Endothelial cell of umbilical vein (primary cell): ENCODE measurements around the gene APBB2. TPM values are rescaled to one million over a fixed set of nuclear protein-coding genes. Genes with fewer than 3 reads are reported as not detected.
A peak's percentile ranks its signal among the peaks of the same experiment; 100 is the strongest.

ENCODE experiments used
- BruUV-seq: library from RNA; stranded (reverse); fragments of 400-500 nt; replicated peaks from 2 replicates; lab custom pipeline; 2021; lab: Mats Ljungman, UMichigan
- CTCF ChIA-PET: fragments of 300-600, 350-600 bp; sonication (Branson Sonifier 250); formaldehyde crosslinking; loops from one replicate; lab custom pipeline; 2021; ENCODE audit warnings: antibody characterized with exemption, inconsistent platforms; lab: Charles Lee
- POLR2A ChIA-PET: fragments of 300-600, 350-600 bp; sonication (Branson Sonifier 250); formaldehyde crosslinking; loops from one replicate; lab custom pipeline; 2021; ENCODE audit warnings: antibody characterized with exemption, inconsistent platforms; lab: Charles Lee
- DNase-seq: peaks from one replicate; pipeline ENCODE4 v3.0.0-alpha.2; 2011; ENCODE audit warnings: low read depth, low spot score
- FAIRE-seq: peaks from 2 replicates; lab custom pipeline; 2011; peaks lifted over from hg19 to GRCh38; lab: Jason Lieb, UNC
- H2AFZ ChIP-seq: 2 replicates; pipeline ENCODE4 v1.6.0; 2012; ENCODE audit warnings: low read depth, low read length, control low read depth, inconsistent platforms
- H3K27ac ChIP-seq: 2 replicates; pipeline ENCODE4 v1.5.1; 2011; ENCODE audit warnings: low read depth, mild to moderate bottlenecking, control low read depth, low read length, moderate library complexity; ENCODE audit not compliant: insufficient read depth
- H3K27me3 ChIP-seq, 2 experiments: 2 replicates each; pipeline versions ENCODE4 v1.6.0 to v1.6.1; 2011; ENCODE audit warnings: low read length in 2 of 2, mixed read lengths in 1 of 2; ENCODE audit not compliant: control insufficient read depth in 2 of 2, insufficient read depth in 2 of 2
- H3K36me3 ChIP-seq, 2 experiments: 2 replicates in 1 of 2; 3 replicates in 1 of 2; pipeline ENCODE4 v1.5.1; 2011; ENCODE audit warnings: low read length in 2 of 2, mild to moderate bottlenecking in 1 of 2, moderate library complexity in 1 of 2; ENCODE audit not compliant: control insufficient read depth in 2 of 2, insufficient read depth in 2 of 2; ENCODE audit errors: extremely low read depth in 1 of 2
- H3K4me1 ChIP-seq: 3 replicates; pipeline ENCODE4 v1.5.1; 2011; ENCODE audit warnings: mild to moderate bottlenecking, low read length; ENCODE audit not compliant: control insufficient read depth, insufficient read depth; ENCODE audit errors: extremely low read depth
- H3K4me2 ChIP-seq: 2 replicates; pipeline ENCODE4 v1.6.1; 2011; ENCODE audit warnings: low read length, control low read depth, mixed read lengths; ENCODE audit not compliant: insufficient read depth
- H3K4me3 ChIP-seq, 3 experiments: fragments of 200-600 bp in 1 of 3; sonication (generic), shearing (Covaris generic) in 1 of 3; replicated peaks in 1 of 3; 2 replicates each; pipeline ENCODE4 v1.5.1; 2011 to 2016; ENCODE audit warnings: control low read depth in 3 of 3, low read length in 3 of 3, mild to moderate bottlenecking in 2 of 3, inconsistent platforms in 1 of 3, low read depth in 1 of 3, moderate library complexity in 1 of 3; ENCODE audit not compliant: insufficient read depth in 1 of 3
- H3K79me2 ChIP-seq: 2 replicates; pipeline ENCODE4 v1.6.0; 2012; ENCODE audit warnings: low read length, inconsistent platforms; ENCODE audit not compliant: control insufficient read depth, insufficient read depth
- H3K9ac ChIP-seq: replicated peaks from 2 replicates; pipeline ENCODE3; 2011; ENCODE audit warnings: low read length, control low read depth; ENCODE audit not compliant: insufficient read depth; ENCODE audit errors: extremely low read depth
- H3K9me1 ChIP-seq: replicated peaks from 3 replicates; pipeline ENCODE4 v1.6.0; 2011; ENCODE audit warnings: mild to moderate bottlenecking, low read length; ENCODE audit not compliant: control insufficient read depth, insufficient read depth; ENCODE audit errors: extremely low read depth
- H3K9me3 ChIP-seq: replicated peaks from 2 replicates; pipeline ENCODE4 v1.5.1; 2012; ENCODE audit warnings: low read length, inconsistent platforms; ENCODE audit not compliant: control insufficient read depth, insufficient read depth
- H4K20me1 ChIP-seq: replicated peaks from 2 replicates; pipeline ENCODE3; 2011; ENCODE audit warnings: mild to moderate bottlenecking, low read length; ENCODE audit not compliant: control insufficient read depth, insufficient read depth; ENCODE audit errors: extremely low read depth
- EZH2 ChIP-seq: IDR thresholded peaks from 2 replicates; pipeline ENCODE4 v1.6.1; 2012; ENCODE audit warnings: borderline replicate concordance, low read depth, mild to moderate bottlenecking, moderate library complexity, low read length, inconsistent platforms; ENCODE audit not compliant: severe bottlenecking
- FOS ChIP-seq: IDR thresholded peaks from 2 replicates; pipeline ENCODE4 v1.6.1; 2011; ENCODE audit warnings: mild to moderate bottlenecking, low read length, moderate library complexity, borderline replicate concordance; ENCODE audit not compliant: insufficient read depth
- GATA2 ChIP-seq: IDR thresholded peaks from 2 replicates; pipeline ENCODE4 v1.7.0; 2011; ENCODE audit warnings: low read depth, mild to moderate bottlenecking, moderate library complexity, mixed read lengths, low read length; ENCODE audit not compliant: insufficient read length, insufficient read depth
- JUN ChIP-seq: IDR thresholded peaks from 2 replicates; pipeline ENCODE4 v1.6.1; 2011; ENCODE audit warnings: borderline replicate concordance, low read depth; ENCODE audit not compliant: insufficient read length, insufficient read depth
- MAX ChIP-seq: IDR thresholded peaks from 2 replicates; pipeline ENCODE4 v1.6.1; 2011; ENCODE audit not compliant: insufficient read depth, insufficient read length
- MYC ChIP-seq: IDR thresholded peaks from one replicate; pipeline ENCODE4 v1.6.1; 2011; ENCODE audit warnings: mild to moderate bottlenecking, low read depth, low read length
- POLR2A ChIP-seq: IDR thresholded peaks from 2 replicates; pipeline ENCODE4 v1.6.1; 2012; ENCODE audit warnings: low read depth, mild to moderate bottlenecking, control low read depth, low read length
- POLR2AphosphoS5 ChIP-seq: IDR thresholded peaks from 2 replicates; pipeline ENCODE4 v1.6.1; 2012; ENCODE audit warnings: low read depth, mild to moderate bottlenecking, control low read depth, low read length, moderate library complexity; ENCODE audit not compliant: insufficient read depth
- dilution Hi-C: fragments of 300-500 bp; cut with MboI; formaldehyde crosslinking; loops from one replicate; pipeline ENCODE4 v1.15.0; 2019; ENCODE audit warnings: low sequenced_read_pairs; ENCODE audit not compliant: extremely low pct_ligation_motif_present
- intact Hi-C: fragments of 100-400 bp; cut with micrococcal nuclease; formaldehyde crosslinking; loops from one replicate; pipeline ENCODE4 v1.10.0; 2022
- polyA plus RNA-seq, 4 experiments: library from polyadenylated mRNA; depleted of rRNA in 3 of 4; stranded (reverse) in 3 of 4; unstranded in 1 of 4; fragments of >200 nt; gene quantifications; 2 replicates each; pipeline versions ENCODE4 v1.2.1 to v1.2.3, GENCODE V29; 2011 to 2012; ENCODE audit warnings: missing spikeins in 1 of 4
- total RNA-seq: library from RNA; stranded (reverse); gene quantifications from 2 replicates; pipeline ENCODE4 v1.2.3, GENCODE V29; 2021
- TF ChIP-seq, protein P1 (sequence below), 2 donors: IDR thresholded peaks; 1 replicate in 1 of 2; 2 replicates in 1 of 2; pipeline ENCODE4 v1.5.1; 2011; ENCODE audit warnings: low read length in 2 of 2, mild to moderate bottlenecking in 2 of 2, moderate library complexity in 2 of 2, control low read depth in 1 of 2, inconsistent platforms in 1 of 2, low read depth in 1 of 2; ENCODE audit not compliant: insufficient read depth in 1 of 2; ENCODE audit errors: extremely low read depth in 1 of 2

The APBB2 gene
- total and polyA plus RNA-seq, 2 donors (not counting 3 experiments of a cell fraction or from before 2014, with no cell fraction given), result 79.8 to 124 TPM

- POLR2A ChIA-PET, result no interaction called here
- no peak for TF ChIP-seq FOS
- H3K4me1 ChIP-seq, result peaks cover 24% of the 10 kb centered on the region
- CTCF ChIA-PET, result interaction anchor here (0.5 to 1.9 kb wide), 8 partner anchors 12 to 159 kb away, joined by 3 to 8 read pairs (median 3); no protein-coding TSS in a partner anchor
- peaks cover 95% of the 10 kb centered on the region for H3K79me2 ChIP-seq
- DNase-seq (no peak), FAIRE-seq (no peak)
- H3K9ac ChIP-seq, result no peak overlapping the region
- H3K4me3 ChIP-seq, result no peak overlapping the region
- peaks cover 3% of the 10 kb centered on the region for H4K20me1 ChIP-seq
- H3K27me3 ChIP-seq, result no peaks in the 10 kb centered on the region
- no peak overlapping the region for H3K4me2 ChIP-seq
- intact Hi-C loops (no loop called here), dilution Hi-C loops (no loop called here)
- BruUV-seq, result TSS peak; percentile 8
- H3K9me1 ChIP-seq, result peaks cover 2% of the 10 kb centered on the region
- no peaks in the 10 kb centered on the region for H3K36me3 ChIP-seq
- H3K9me3 ChIP-seq, result no peaks in the 10 kb centered on the region
- no peak overlapping the region for H3K27ac ChIP-seq
- no peak overlapping the region for H2AFZ ChIP-seq
These were observed 78.5 kb downstream of the APBB2 start for GRCh38 chr4:41135801-41136200.

- H3K4me1 ChIP-seq, result peaks cover 24% of the 10 kb centered on the region
- H3K4me2 ChIP-seq, result no peak overlapping the region
These were observed 79.8 kb downstream of the APBB2 start for GRCh38 chr4:41134581-41134980.

More at GRCh38 chr4:41134581-41134980, 79.8 kb downstream of the APBB2 start:
- Histone ChIP-seq H3K27ac (no peak overlapping the region), H3K9me3 (no peaks in the 10 kb centered on the region), H2AFZ (no peak overlapping the region), H3K79me2 (peaks cover 94% of the 10 kb centered on the region), H3K27me3 (no peaks in the 10 kb centered on the region), H4K20me1 (peaks cover 3% of the 10 kb centered on the region), H3K36me3 (no peaks in the 10 kb centered on the region), H3K9me1 (peaks cover 2% of the 10 kb centered on the region), H3K9ac (no peak overlapping the region), H3K4me3 (no peak overlapping the region)
- ChIA-PET POLR2A (no interaction called here), CTCF (interaction anchor here (0.6 to 2.3 kb wide), 4 partner anchors 10 to 158 kb away, joined by 3 to 9 read pairs (median 4); no protein-coding TSS in a partner anchor)
- FAIRE-seq (no peak), DNase-seq (no peak)
- BruUV-seq, result no TSS peak
- no peak for TF ChIP-seq JUN
- TF ChIP-seq, protein P1, sequence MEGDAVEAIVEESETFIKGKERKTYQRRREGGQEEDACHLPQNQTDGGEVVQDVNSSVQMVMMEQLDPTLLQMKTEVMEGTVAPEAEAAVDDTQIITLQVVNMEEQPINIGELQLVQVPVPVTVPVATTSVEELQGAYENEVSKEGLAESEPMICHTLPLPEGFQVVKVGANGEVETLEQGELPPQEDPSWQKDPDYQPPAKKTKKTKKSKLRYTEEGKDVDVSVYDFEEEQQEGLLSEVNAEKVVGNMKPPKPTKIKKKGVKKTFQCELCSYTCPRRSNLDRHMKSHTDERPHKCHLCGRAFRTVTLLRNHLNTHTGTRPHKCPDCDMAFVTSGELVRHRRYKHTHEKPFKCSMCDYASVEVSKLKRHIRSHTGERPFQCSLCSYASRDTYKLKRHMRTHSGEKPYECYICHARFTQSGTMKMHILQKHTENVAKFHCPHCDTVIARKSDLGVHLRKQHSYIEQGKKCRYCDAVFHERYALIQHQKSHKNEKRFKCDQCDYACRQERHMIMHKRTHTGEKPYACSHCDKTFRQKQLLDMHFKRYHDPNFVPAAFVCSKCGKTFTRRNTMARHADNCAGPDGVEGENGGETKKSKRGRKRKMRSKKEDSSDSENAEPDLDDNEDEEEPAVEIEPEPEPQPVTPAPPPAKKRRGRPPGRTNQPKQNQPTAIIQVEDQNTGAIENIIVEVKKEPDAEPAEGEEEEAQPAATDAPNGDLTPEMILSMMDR (IDR thresholded peaks at IDR 0.05; ENCODE audit: extremely low read depth in 1 of 2, insufficient read depth in 1 of 2, low read depth in 1 of 2, low read length in 2 of 2), result no peak
- no peak for TF ChIP-seq GATA2
- TF ChIP-seq POLR2A, result no peak
- TF ChIP-seq MAX, result no peak
- TF ChIP-seq FOS, result no peak
- TF ChIP-seq EZH2, result no peak
- TF ChIP-seq MYC, result no peak
- no peak for TF ChIP-seq POLR2AphosphoS5
- dilution Hi-C loops (no loop called here), intact Hi-C loops (no loop called here)
